ENCODE results near the gene ZC2HC1B. TPM values are rescaled to one million over a fixed set of nuclear protein-coding genes. Genes with fewer than 3 reads are reported as not detected.
A peak's percentile ranks its signal among the peaks of the same experiment; 100 is the strongest.

ZC2HC1B gene
- total and polyA plus RNA-seq, 9 of the 15 experiments (the other 6 are each of a cell fraction or from before 2014, with no cell fraction given): not detected

DNA sequence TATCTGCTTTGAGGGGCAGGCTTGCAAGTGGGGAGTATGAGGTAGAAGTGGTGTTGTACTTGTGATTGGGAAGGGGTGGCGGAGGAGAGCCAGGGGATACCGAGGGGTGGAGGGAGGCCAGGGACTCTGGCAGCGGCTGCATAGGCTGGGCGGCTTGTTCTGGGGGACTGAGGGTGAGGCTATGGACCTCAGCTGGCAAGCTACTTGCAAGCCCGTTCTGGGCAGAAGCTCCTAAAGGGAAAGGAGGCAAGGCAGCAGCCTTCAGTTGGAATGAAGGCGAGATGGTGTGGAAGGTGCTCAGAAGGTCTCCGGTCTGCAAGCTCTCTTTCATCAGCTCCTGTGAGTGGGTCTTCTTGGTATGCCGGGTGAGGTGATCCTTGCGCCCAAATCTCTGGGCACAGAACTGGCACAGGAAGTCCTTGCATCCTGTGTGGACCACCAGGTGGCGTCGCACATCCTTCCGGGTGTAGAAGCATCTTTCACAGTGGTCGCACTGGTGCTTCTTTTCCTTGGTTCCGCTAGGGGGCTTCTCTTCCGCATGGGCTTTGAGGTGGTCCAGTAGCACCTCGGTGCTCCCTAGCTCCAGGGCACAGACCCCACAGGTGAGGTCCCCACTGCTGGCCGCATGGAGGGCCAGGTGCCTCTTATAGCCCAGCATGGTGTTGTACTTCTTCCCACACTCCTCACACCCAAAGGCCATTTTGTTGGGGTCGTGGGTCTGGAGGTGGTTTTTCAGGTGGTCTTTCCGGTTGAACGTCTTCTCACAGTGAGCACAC, 77.8 kb downstream of the ZC2HC1B start (continued):
- no peak for TF ChIP-seq NBN (IDR thresholded peaks at IDR 0.05; ENCODE audit: low read depth)
- TF ChIP-seq TARDBP (IDR thresholded peaks at IDR 0.05): no peak
- TF ChIP-seq MEIS2 (IDR thresholded peaks at IDR 0.05; ENCODE audit: partially characterized antibody): no peak
- no peak for TF ChIP-seq PTBP1 (IDR thresholded peaks at IDR 0.05; ENCODE audit: low read depth, low read length)
- no peak for TF ChIP-seq ZNF444 (CRISPR knock-in tag; IDR thresholded peaks at IDR 0.05)
- TF ChIP-seq, protein P1, sequence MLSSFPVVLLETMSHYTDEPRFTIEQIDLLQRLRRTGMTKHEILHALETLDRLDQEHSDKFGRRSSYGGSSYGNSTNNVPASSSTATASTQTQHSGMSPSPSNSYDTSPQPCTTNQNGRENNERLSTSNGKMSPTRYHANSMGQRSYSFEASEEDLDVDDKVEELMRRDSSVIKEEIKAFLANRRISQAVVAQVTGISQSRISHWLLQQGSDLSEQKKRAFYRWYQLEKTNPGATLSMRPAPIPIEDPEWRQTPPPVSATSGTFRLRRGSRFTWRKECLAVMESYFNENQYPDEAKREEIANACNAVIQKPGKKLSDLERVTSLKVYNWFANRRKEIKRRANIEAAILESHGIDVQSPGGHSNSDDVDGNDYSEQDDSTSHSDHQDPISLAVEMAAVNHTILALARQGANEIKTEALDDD (IDR thresholded peaks at IDR 0.05): no peak
- peak; percentile 56; the same call in 1 of the 2 replicates for TF ChIP-seq CBX1 (IDR thresholded peaks at IDR 0.05; ENCODE audit: low read depth)
- TF ChIP-seq RCOR1 (IDR thresholded peaks at IDR 0.05; ENCODE audit: borderline replicate concordance in 1 of 2, low read depth in 2 of 2, low read length in 2 of 2): peak in 1 of 2 experiments; percentile 80; a peak in 2 of 4 replicates
- TF ChIP-seq, protein P2, sequence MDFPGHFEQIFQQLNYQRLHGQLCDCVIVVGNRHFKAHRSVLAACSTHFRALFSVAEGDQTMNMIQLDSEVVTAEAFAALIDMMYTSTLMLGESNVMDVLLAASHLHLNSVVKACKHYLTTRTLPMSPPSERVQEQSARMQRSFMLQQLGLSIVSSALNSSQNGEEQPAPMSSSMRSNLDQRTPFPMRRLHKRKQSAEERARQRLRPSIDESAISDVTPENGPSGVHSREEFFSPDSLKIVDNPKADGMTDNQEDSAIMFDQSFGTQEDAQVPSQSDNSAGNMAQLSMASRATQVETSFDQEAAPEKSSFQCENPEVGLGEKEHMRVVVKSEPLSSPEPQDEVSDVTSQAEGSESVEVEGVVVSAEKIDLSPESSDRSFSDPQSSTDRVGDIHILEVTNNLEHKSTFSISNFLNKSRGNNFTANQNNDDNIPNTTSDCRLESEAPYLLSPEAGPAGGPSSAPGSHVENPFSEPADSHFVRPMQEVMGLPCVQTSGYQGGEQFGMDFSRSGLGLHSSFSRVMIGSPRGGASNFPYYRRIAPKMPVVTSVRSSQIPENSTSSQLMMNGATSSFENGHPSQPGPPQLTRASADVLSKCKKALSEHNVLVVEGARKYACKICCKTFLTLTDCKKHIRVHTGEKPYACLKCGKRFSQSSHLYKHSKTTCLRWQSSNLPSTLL (IDR thresholded peaks at IDR 0.05): no peak
- TF ChIP-seq, protein P3, sequence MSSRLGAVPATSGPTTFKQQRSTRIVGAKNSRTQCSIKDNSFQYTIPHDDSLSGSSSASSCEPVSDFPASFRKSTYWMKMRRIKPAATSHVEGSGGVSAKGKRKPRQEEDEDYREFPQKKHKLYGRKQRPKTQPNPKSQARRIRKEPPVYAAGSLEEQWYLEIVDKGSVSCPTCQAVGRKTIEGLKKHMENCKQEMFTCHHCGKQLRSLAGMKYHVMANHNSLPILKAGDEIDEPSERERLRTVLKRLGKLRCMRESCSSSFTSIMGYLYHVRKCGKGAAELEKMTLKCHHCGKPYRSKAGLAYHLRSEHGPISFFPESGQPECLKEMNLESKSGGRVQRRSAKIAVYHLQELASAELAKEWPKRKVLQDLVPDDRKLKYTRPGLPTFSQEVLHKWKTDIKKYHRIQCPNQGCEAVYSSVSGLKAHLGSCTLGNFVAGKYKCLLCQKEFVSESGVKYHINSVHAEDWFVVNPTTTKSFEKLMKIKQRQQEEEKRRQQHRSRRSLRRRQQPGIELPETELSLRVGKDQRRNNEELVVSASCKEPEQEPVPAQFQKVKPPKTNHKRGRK (tag; IDR thresholded peaks at IDR 0.05): no peak
- no peak for TF ChIP-seq RNF2 (IDR thresholded peaks at IDR 0.05)
- TF ChIP-seq PCBP1 (IDR thresholded peaks at IDR 0.05; ENCODE audit: low read depth, low read length, poor library complexity, severe bottlenecking): no peak
- TF ChIP-seq BRD4 (IDR thresholded peaks at IDR 0.05): no peak
- no peak for TF ChIP-seq HNRNPUL1 (IDR thresholded peaks at IDR 0.05; ENCODE audit: low read length)
- TF ChIP-seq ZBED1 (IDR thresholded peaks at IDR 0.05): no peak
- no peak for TF ChIP-seq RBFOX2 (IDR thresholded peaks at IDR 0.05; ENCODE audit: low read depth, low read length)
- TF ChIP-seq SMARCA5 (IDR thresholded peaks at IDR 0.05): no peak
- no peak for TF ChIP-seq U2AF2 (optimal IDR thresholded peaks at IDR 0.05; ENCODE audit: low read depth, low read length)
- TF ChIP-seq, protein P4, sequence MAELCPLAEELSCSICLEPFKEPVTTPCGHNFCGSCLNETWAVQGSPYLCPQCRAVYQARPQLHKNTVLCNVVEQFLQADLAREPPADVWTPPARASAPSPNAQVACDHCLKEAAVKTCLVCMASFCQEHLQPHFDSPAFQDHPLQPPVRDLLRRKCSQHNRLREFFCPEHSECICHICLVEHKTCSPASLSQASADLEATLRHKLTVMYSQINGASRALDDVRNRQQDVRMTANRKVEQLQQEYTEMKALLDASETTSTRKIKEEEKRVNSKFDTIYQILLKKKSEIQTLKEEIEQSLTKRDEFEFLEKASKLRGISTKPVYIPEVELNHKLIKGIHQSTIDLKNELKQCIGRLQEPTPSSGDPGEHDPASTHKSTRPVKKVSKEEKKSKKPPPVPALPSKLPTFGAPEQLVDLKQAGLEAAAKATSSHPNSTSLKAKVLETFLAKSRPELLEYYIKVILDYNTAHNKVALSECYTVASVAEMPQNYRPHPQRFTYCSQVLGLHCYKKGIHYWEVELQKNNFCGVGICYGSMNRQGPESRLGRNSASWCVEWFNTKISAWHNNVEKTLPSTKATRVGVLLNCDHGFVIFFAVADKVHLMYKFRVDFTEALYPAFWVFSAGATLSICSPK (IDR thresholded peaks at IDR 0.05; ENCODE audit: borderline replicate concordance): no peak
- no peak for TF ChIP-seq ZNF77 (CRISPR knock-in tag; IDR thresholded peaks at IDR 0.05)

Measured in K562 (cell line).